ENCODE data around the gene SQOR. TPM values are rescaled to one million over a fixed set of nuclear protein-coding genes. Genes with fewer than 3 reads are reported as not detected.

Gene SQOR
- total RNA-seq, 1 experiment from 2014 or later = 76.1 TPM

- Mint-ChIP-seq H3K4me3 (ENCODE audit: low read depth, unreplicated experiment) (peak overlapping the region; percentile 63), H3K27ac (ENCODE audit: unreplicated experiment) (peak overlapping the region; percentile 75), H3K4me1 (ENCODE audit: low read depth, unreplicated experiment) (peaks cover 41% of the 10 kb centered on the region), H3K36me3 (ENCODE audit: insufficient read depth, unreplicated experiment) (peaks cover 26% of the 10 kb centered on the region), H3K9me3 (ENCODE audit: low read depth, unreplicated experiment) (no peaks in the 10 kb centered on the region), H3K27me3 (ENCODE audit: unreplicated experiment) (no peaks in the 10 kb centered on the region)
- CTCF ChIA-PET = interaction anchor here (1.2 kb wide), 1 partner anchor 10 kb away, joined by 3 read pairs; no protein-coding TSS in a partner anchor
- TF ChIP-seq CTCF (IDR thresholded peaks at IDR 0.05; ENCODE audit: unreplicated experiment) = no peak
- DNase-seq = no peak
- intact Hi-C loops (cut with micrococcal nuclease; ENCODE audit: unreplicated experiment) = no loop called here
- BruUV-seq (replicated peaks) = no TSS peak
These were observed 2.3 kb downstream of the SQOR start for GRCh38 chr15:45637141-45637540.

- no TSS peak for BruUV-seq (replicated peaks)
- no peak for DNase-seq
- Mint-ChIP-seq H3K9me3 (ENCODE audit: low read depth, unreplicated experiment) (no peaks in the 10 kb centered on the region), H3K36me3 (ENCODE audit: insufficient read depth, unreplicated experiment) (peaks cover 26% of the 10 kb centered on the region), H3K4me1 (ENCODE audit: low read depth, unreplicated experiment) (peaks cover 45% of the 10 kb centered on the region), H3K27me3 (ENCODE audit: unreplicated experiment) (no peaks in the 10 kb centered on the region), H3K4me3 (ENCODE audit: low read depth, unreplicated experiment) (peak overlapping the region; percentile 63), H3K27ac (ENCODE audit: unreplicated experiment) (peak overlapping the region; percentile 75)
- intact Hi-C loops (cut with micrococcal nuclease; ENCODE audit: unreplicated experiment) = no loop called here
- CTCF ChIA-PET = interaction anchor here (1.2 kb wide), 1 partner anchor 9 kb away, joined by 3 read pairs; no protein-coding TSS in a partner anchor
- TF ChIP-seq CTCF (IDR thresholded peaks at IDR 0.05; ENCODE audit: unreplicated experiment) = no peak
These were observed 2.8 kb downstream of the SQOR start for GRCh38 chr15:45637552-45638033.

- H3K27ac Mint-ChIP-seq (ENCODE audit: unreplicated experiment) = peak overlapping the region; percentile 66
- H3K4me3 Mint-ChIP-seq (ENCODE audit: low read depth, unreplicated experiment) = peak overlapping the region; percentile 36
- no peaks in the 10 kb centered on the region for H3K9me3 Mint-ChIP-seq (ENCODE audit: low read depth, unreplicated experiment)
- intact Hi-C loops (cut with micrococcal nuclease; ENCODE audit: unreplicated experiment) = no loop called here
- peak; percentile 10 for DNase-seq
- H3K27me3 Mint-ChIP-seq (ENCODE audit: unreplicated experiment) = no peaks in the 10 kb centered on the region
- CTCF ChIA-PET = interaction anchor here (0.7 to 1.3 kb wide), 2 partner anchors 19 to 33 kb away, joined by 3 to 4 read pairs; no protein-coding TSS in a partner anchor
- TF ChIP-seq CTCF (IDR thresholded peaks at IDR 0.05; ENCODE audit: unreplicated experiment) = no peak
- H3K4me1 Mint-ChIP-seq (ENCODE audit: low read depth, unreplicated experiment) = peaks cover 66% of the 10 kb centered on the region
- no TSS peak for BruUV-seq (replicated peaks)
- H3K36me3 Mint-ChIP-seq (ENCODE audit: insufficient read depth, unreplicated experiment) = peaks cover 14% of the 10 kb centered on the region
These were observed 5.8 kb downstream of the SQOR start for GRCh38 chr15:45640616-45641015.

- TF ChIP-seq CTCF (IDR thresholded peaks at IDR 0.05; ENCODE audit: unreplicated experiment) = peak; percentile 14
- H3K4me3 Mint-ChIP-seq (ENCODE audit: low read depth, unreplicated experiment) = peak overlapping the region; percentile 36
- H3K36me3 Mint-ChIP-seq (ENCODE audit: insufficient read depth, unreplicated experiment) = peaks cover 10% of the 10 kb centered on the region
- no peaks in the 10 kb centered on the region for H3K9me3 Mint-ChIP-seq (ENCODE audit: low read depth, unreplicated experiment)
- H3K4me1 Mint-ChIP-seq (ENCODE audit: low read depth, unreplicated experiment) = peaks cover 74% of the 10 kb centered on the region
- intact Hi-C loops (cut with micrococcal nuclease; ENCODE audit: unreplicated experiment) = no loop called here
- CTCF ChIA-PET = interaction anchor here (0.7 to 1.3 kb wide), 3 partner anchors 10 to 33 kb away, joined by 3 to 4 read pairs (median 4); no protein-coding TSS in a partner anchor
- H3K27me3 Mint-ChIP-seq (ENCODE audit: unreplicated experiment) = no peaks in the 10 kb centered on the region
- BruUV-seq (replicated peaks) = no TSS peak
- peak; percentile 53 for DNase-seq
- H3K27ac Mint-ChIP-seq (ENCODE audit: unreplicated experiment) = peak overlapping the region; percentile 66
These were observed 6.5 kb downstream of the SQOR start for GRCh38 chr15:45641374-45641781.

Measured in Calu3 (cell line).